ENCODE results near the gene NTRK3. TPM values are rescaled to one million over a fixed set of nuclear protein-coding genes. Genes with fewer than 3 reads are reported as not detected.

The NTRK3 gene
- total and polyA plus RNA-seq, 2 experiments from 2014 or later, result not detected

GRCh38 chr15:88225461-88225860 lies 31.1 kb downstream of the NTRK3 start:
- Histone ChIP-seq H3K27ac (no peak overlapping the region), H4K20me1 (ENCODE audit: insufficient read depth) (no peaks in the 10 kb centered on the region), H3K4me2 (ENCODE audit: unreplicated experiment) (no peak overlapping the region), H2AFZ (no peak overlapping the region), H3K9ac (no peak overlapping the region), H3K9me3 (ENCODE audit: low read depth) (no peaks in the 10 kb centered on the region), H3K9me2 (ENCODE audit: insufficient read depth) (no peaks in the 10 kb centered on the region), H3F3A (ENCODE audit: insufficient read depth) (no peaks in the 10 kb centered on the region), H3K4me1 (ENCODE audit: insufficient read depth) (no peaks in the 10 kb centered on the region), H3K27me3 (replicated peaks; ENCODE audit: insufficient read depth) (no peaks in the 10 kb centered on the region; the same call in 1 of the 2 replicates), H3K36me3 (ENCODE audit: low read depth) (no peaks in the 10 kb centered on the region), H3K4me3 (no peak overlapping the region), H3K79me2 (ENCODE audit: insufficient read depth) (no peaks in the 10 kb centered on the region)
- no peak for TF ChIP-seq EZH2phosphoT487 (IDR thresholded peaks at IDR 0.05; ENCODE audit: insufficient read depth, low read depth)
- no peak for TF ChIP-seq EZH2 (IDR thresholded peaks at IDR 0.05; ENCODE audit: insufficient read depth, poor library complexity, severe bottlenecking)
- in situ Hi-C loops (cut with MboI), result no loop called here
- no peak for DNase-seq
- 40 to 47% methylated on average over 5 of the region's 5 CpGs for WGBS, 2 experiments (ENCODE audit: low coverage in 1 of 2, low lambda C conversion rate in 2 of 2, missing lambda C conversion rate in 2 of 2)

- in situ Hi-C loops (cut with MboI), result no loop called here
- Histone ChIP-seq H3K4me1 (ENCODE audit: insufficient read depth) (no peaks in the 10 kb centered on the region), H4K20me1 (ENCODE audit: insufficient read depth) (no peaks in the 10 kb centered on the region), H3K9me2 (ENCODE audit: insufficient read depth) (no peaks in the 10 kb centered on the region), H3K36me3 (ENCODE audit: low read depth) (no peaks in the 10 kb centered on the region), H3K27me3 (replicated peaks; ENCODE audit: insufficient read depth) (no peaks in the 10 kb centered on the region; the same call in 1 of the 2 replicates), H3K27ac (no peak overlapping the region), H3K4me2 (ENCODE audit: unreplicated experiment) (no peak overlapping the region), H3K79me2 (ENCODE audit: insufficient read depth) (no peaks in the 10 kb centered on the region), H3K9ac (no peak overlapping the region), H3F3A (ENCODE audit: insufficient read depth) (no peaks in the 10 kb centered on the region), H3K9me3 (ENCODE audit: low read depth) (no peaks in the 10 kb centered on the region), H2AFZ (no peak overlapping the region), H3K4me3 (no peak overlapping the region)
- TF ChIP-seq EZH2 (IDR thresholded peaks at IDR 0.05; ENCODE audit: insufficient read depth, poor library complexity, severe bottlenecking) (no peak), EZH2phosphoT487 (IDR thresholded peaks at IDR 0.05; ENCODE audit: insufficient read depth, low read depth) (no peak)
- WGBS, 2 experiments (ENCODE audit: low coverage in 1 of 2, low lambda C conversion rate in 2 of 2, missing lambda C conversion rate in 2 of 2), result 49 to 63% methylated on average over 7 to 14 of the region's 14 CpGs
- DNase-seq, result no peak
Measured at GRCh38 chr15:88223084-88223483, 33.5 kb downstream of the NTRK3 start.

GRCh38 chr15:88221836-88222235 lies 34.7 kb downstream of the NTRK3 start:
- Histone ChIP-seq H3K9me2 (ENCODE audit: insufficient read depth) (no peaks in the 10 kb centered on the region), H2AFZ (no peak overlapping the region), H4K20me1 (ENCODE audit: insufficient read depth) (no peaks in the 10 kb centered on the region), H3K9ac (no peak overlapping the region), H3K36me3 (ENCODE audit: low read depth) (no peaks in the 10 kb centered on the region), H3K4me2 (ENCODE audit: unreplicated experiment) (no peak overlapping the region), H3F3A (ENCODE audit: insufficient read depth) (no peaks in the 10 kb centered on the region), H3K27me3 (replicated peaks; ENCODE audit: insufficient read depth) (no peaks in the 10 kb centered on the region; the same call in 1 of the 2 replicates), H3K79me2 (ENCODE audit: insufficient read depth) (no peaks in the 10 kb centered on the region), H3K4me1 (ENCODE audit: insufficient read depth) (no peaks in the 10 kb centered on the region), H3K27ac (no peak overlapping the region), H3K4me3 (no peak overlapping the region), H3K9me3 (ENCODE audit: low read depth) (no peaks in the 10 kb centered on the region)
- TF ChIP-seq EZH2 (IDR thresholded peaks at IDR 0.05; ENCODE audit: insufficient read depth, poor library complexity, severe bottlenecking), result no peak
- no peak for TF ChIP-seq EZH2phosphoT487 (IDR thresholded peaks at IDR 0.05; ENCODE audit: insufficient read depth, low read depth)
- DNase-seq, result no peak
- in situ Hi-C loops (cut with MboI), result no loop called here
- 49 to 50% methylated on average over 6 of the region's 6 CpGs for WGBS, 2 experiments (ENCODE audit: low coverage in 1 of 2, low lambda C conversion rate in 2 of 2, missing lambda C conversion rate in 2 of 2)

GRCh38 chr15:88220443-88221335 lies 35.9 kb downstream of the NTRK3 start:
- H2AFZ ChIP-seq, result no peak overlapping the region
- no peak for DNase-seq
- H3K4me1 ChIP-seq (ENCODE audit: insufficient read depth), result no peaks in the 10 kb centered on the region
- H3K4me3 ChIP-seq, result no peak overlapping the region
- no peaks in the 10 kb centered on the region for H3K36me3 ChIP-seq (ENCODE audit: low read depth)
- no peak overlapping the region for H3K4me2 ChIP-seq (ENCODE audit: unreplicated experiment)
- no peak for TF ChIP-seq EZH2phosphoT487 (IDR thresholded peaks at IDR 0.05; ENCODE audit: insufficient read depth, low read depth)
- no peak for TF ChIP-seq EZH2 (IDR thresholded peaks at IDR 0.05; ENCODE audit: insufficient read depth, poor library complexity, severe bottlenecking)
- no peaks in the 10 kb centered on the region; the same call in 1 of the 2 replicates for H3K27me3 ChIP-seq (replicated peaks; ENCODE audit: insufficient read depth)
- H3K9me2 ChIP-seq (ENCODE audit: insufficient read depth), result no peaks in the 10 kb centered on the region
- in situ Hi-C loops (cut with MboI), result no loop called here
- H3K27ac ChIP-seq, result no peak overlapping the region
- H3K9me3 ChIP-seq (ENCODE audit: low read depth), result no peaks in the 10 kb centered on the region
- no peaks in the 10 kb centered on the region for H3F3A ChIP-seq (ENCODE audit: insufficient read depth)
- 38% methylated on average over 11 of the region's 11 CpGs for WGBS, 2 experiments (ENCODE audit: low coverage in 1 of 2, low lambda C conversion rate in 2 of 2, missing lambda C conversion rate in 2 of 2)
- H4K20me1 ChIP-seq (ENCODE audit: insufficient read depth), result no peaks in the 10 kb centered on the region
- H3K9ac ChIP-seq, result no peak overlapping the region
- no peaks in the 10 kb centered on the region for H3K79me2 ChIP-seq (ENCODE audit: insufficient read depth)
